A549 (cell line): ENCODE data around the gene BMP7. TPM values are rescaled to one million over a fixed set of nuclear protein-coding genes. Genes with fewer than 3 reads are reported as not detected.

Source experiments
- ATAC-seq, 2 experiments: fragments of 200-7000 bp in 1 of 2; fragments of >200 bp in 1 of 2; cut with Nextera tagmentation in 1 of 2; cut with Tn5 transposase in 1 of 2; 3 replicates each; pipeline versions ENCODE4 v1.8.0 to v1.9.1; 2018 to 2020; ENCODE audit warnings: mild to moderate bottlenecking in 1 of 2, moderate library complexity in 1 of 2
- CTCF ChIA-PET: fragments of 300-600 bp; sonication (Branson Sonifier 250); formaldehyde crosslinking; extraction: SDS; loops from one replicate; lab custom pipeline; 2021; ENCODE audit warnings: antibody characterized with exemption, inconsistent platforms; lab: Yijun Ruan, JAX
- POLR2A ChIA-PET: fragments of 350-600 bp; formaldehyde crosslinking; extraction: SDS; loops from one replicate; lab custom pipeline; 2021; ENCODE audit warnings: antibody characterized with exemption, inconsistent platforms; lab: Yijun Ruan, JAX
- DNase-seq, 2 experiments: peaks; one replicate each; pipeline versions ENCODE4 v3.0.0 to v3.0.0-alpha.2; 2011 to 2016; ENCODE audit warnings: low read depth in 1 of 2, low spot score in 1 of 2
- FAIRE-seq: peaks from 2 replicates; lab custom pipeline; 2011; peaks lifted over from hg19 to GRCh38; lab: Jason Lieb, UNC
- H3K27ac ChIP-seq, 2 experiments: fragments of >200 bp; sonication (Bioruptor Twin); formaldehyde crosslinking; 3 replicates each; pipeline ENCODE4 v1.5.1; 2016 to 2017
- H3K4me1 ChIP-seq: fragments of >200 bp; sonication (Bioruptor Twin); formaldehyde crosslinking; 3 replicates; pipeline ENCODE4 v1.6.1; 2016
- H3K4me2 ChIP-seq: fragments of >200 bp; sonication (Bioruptor Twin); formaldehyde crosslinking; 3 replicates; pipeline ENCODE4 v1.6.1; 2016
- H3K4me3 ChIP-seq: fragments of >200 bp; sonication (Bioruptor Twin); formaldehyde crosslinking; 3 replicates; pipeline ENCODE4 v1.5.1; 2016
- H3K9me3 ChIP-seq: fragments of >200 bp; sonication (Bioruptor Twin); formaldehyde crosslinking; 3 replicates; pipeline ENCODE4 v1.6.1; 2016
- ATOH8 ChIP-seq: fragments of 250-450 bp; sonication (Bioruptor Pico); IDR thresholded peaks from 2 replicates; pipeline ENCODE4 v1.5.0; 2020; ENCODE audit warnings: low read depth, mild to moderate bottlenecking, moderate library complexity
- CBX8 ChIP-seq: fragments of 200-600 bp; sonication (generic); IDR thresholded peaks from 2 replicates; pipeline ENCODE4 v1.6.1; 2016
- CEBPB ChIP-seq, 2 experiments: fragments of >200 bp in 1 of 2; sonication (Bioruptor Twin) in 1 of 2; formaldehyde crosslinking in 1 of 2; IDR thresholded peaks; 2 replicates each; pipeline ENCODE4 v1.6.1; 2012 to 2016
- ELK1 ChIP-seq: fragments of 150-350 bp; IDR thresholded peaks from 2 replicates; pipeline ENCODE4 v1.6.1; 2014; ENCODE audit warnings: low read depth, mild to moderate bottlenecking, low read length
- ESRRA ChIP-seq: fragments of 150-350 bp; IDR thresholded peaks from 2 replicates; pipeline ENCODE4 v1.6.1; 2014; ENCODE audit warnings: mild to moderate bottlenecking, low read length, borderline replicate concordance
- FOSB ChIP-seq: fragments of 250-450 bp; sonication (Bioruptor Pico); IDR thresholded peaks from 2 replicates; pipeline ENCODE4 v1.5.0; 2020; ENCODE audit warnings: mild to moderate bottlenecking, moderate library complexity
- GATA3 ChIP-seq: IDR thresholded peaks from 2 replicates; pipeline ENCODE4 v1.6.1; 2012; ENCODE audit warnings: borderline replicate concordance
- HDAC2 ChIP-seq: fragments of 200-600 bp; sonication (generic); IDR thresholded peaks from 2 replicates; pipeline ENCODE4 v1.6.1; 2016
- HOXB5 ChIP-seq: fragments of 250-450 bp; sonication (Bioruptor Pico); IDR thresholded peaks from 2 replicates; pipeline ENCODE4 v1.5.0; 2020; ENCODE audit warnings: mild to moderate bottlenecking, moderate library complexity
- KDM1A ChIP-seq: fragments of 200-600 bp; sonication (generic); IDR thresholded peaks from 2 replicates; pipeline ENCODE4 v1.6.1; 2016; ENCODE audit warnings: low read depth, mild to moderate bottlenecking
- KDM5A ChIP-seq: fragments of 200-600 bp; sonication (generic); IDR thresholded peaks from 2 replicates; pipeline ENCODE4 v1.6.1; 2016; ENCODE audit warnings: antibody characterized with exemption, mild to moderate bottlenecking
- MAFK ChIP-seq: fragments of 450-650 bp; IDR thresholded peaks from 2 replicates; pipeline ENCODE4 v1.6.1; 2014; ENCODE audit not compliant: partially characterized antibody
- PHF8 ChIP-seq: fragments of 200-600 bp; sonication (generic); IDR thresholded peaks from 2 replicates; pipeline ENCODE4 v1.6.1; 2016; ENCODE audit warnings: low read depth, mild to moderate bottlenecking, antibody characterized with exemption, moderate library complexity, borderline replicate concordance
- POLR2AphosphoS2 ChIP-seq: conservative IDR thresholded peaks from 2 replicates; pipeline ENCODE4 v1.6.1; 2012; ENCODE audit warnings: low read length, improper control_type of control experiment, inconsistent platforms
- RCOR1 ChIP-seq: fragments of 150-350 bp; IDR thresholded peaks from 2 replicates; pipeline ENCODE4 v1.6.1; 2014; ENCODE audit warnings: antibody characterized with exemption, low read length, low read depth
- REST ChIP-seq: fragments of 200-600 bp; sonication (generic); IDR thresholded peaks from 2 replicates; pipeline ENCODE4 v1.6.1; 2016; ENCODE audit warnings: antibody characterized with exemption, mild to moderate bottlenecking, moderate library complexity
- SMC3 ChIP-seq: fragments of >200 bp; sonication (Bioruptor Twin); formaldehyde crosslinking; IDR thresholded peaks from 3 replicates; pipeline ENCODE4 v1.6.1; 2018; ENCODE audit warnings: inconsistent platforms
- ZNF302 ChIP-seq: fragments of 250-450 bp; sonication (Bioruptor Pico); IDR thresholded peaks from 2 replicates; pipeline ENCODE4 v1.9.0; 2021; ENCODE audit warnings: inconsistent platforms, mild to moderate bottlenecking, moderate library complexity
- WGBS: methylation state at CpG from one replicate; pipeline ENCODE4 v1.1.6; 2017; ENCODE audit errors: missing lambda C conversion rate; 5-methylcytosine and 5-hydroxymethylcytosine counted together
- polyA plus RNA-seq, 4 experiments: library from polyadenylated mRNA; depleted of rRNA in 3 of 4; stranded (reverse); fragments of >200 nt; fragmentation: RNase III in 1 of 4; extraction: RNeasy Plus Mini Kit Qiagen cat#74134 plus additional on column Dnase treatment in 1 of 4; gene quantifications; 2 replicates in 3 of 4; 3 replicates in 1 of 4; pipeline ENCODE4 v1.2.3, GENCODE V29; 2011 to 2017
- TF ChIP-seq, protein P1 (sequence below): IDR thresholded peaks from 2 replicates; pipeline ENCODE4 v1.6.1; 2012
- TF ChIP-seq, protein P2 (sequence below): fragments of >200 bp; sonication (Bioruptor Twin); formaldehyde crosslinking; IDR thresholded peaks from 3 replicates; pipeline ENCODE4 v1.6.1; 2016

BMP7 gene
- polyA plus RNA-seq, 2 of the 4 experiments (the other 2 are of a cell fraction) = 0.08 to 0.22 TPM

- 53% methylated on average over 21 of the region's 21 CpGs for WGBS
- ChIA-PET CTCF (interaction anchor here (0.7 to 1.0 kb wide), 2 partner anchors 17 to 169 kb away, joined by 3 read pairs; no protein-coding TSS in a partner anchor), POLR2A (no interaction called here)
These were observed 7.1 kb downstream of the BMP7 start for GRCh38 chr20:57259121-57259937.

More at GRCh38 chr20:57259121-57259937, 7.1 kb downstream of the BMP7 start:
- ATAC-seq (no peak), FAIRE-seq (no peak), DNase-seq (no peak)
- H3K4me1 ChIP-seq = peaks cover 2% of the 10 kb centered on the region; the same call in 1 of the 3 replicates
- H3K4me3 ChIP-seq = no peak overlapping the region
- no peak overlapping the region for H3K4me2 ChIP-seq
- TF ChIP-seq GATA3 (no peak), FOSB (CRISPR knock-in tag) (no peak), ZNF302 (no peak), ELK1 (no peak), ESRRA (no peak), SMC3 (no peak), MAFK (no peak), PHF8 (no peak), HDAC2 (no peak), HOXB5 (CRISPR knock-in tag) (no peak), REST (no peak), POLR2AphosphoS2 (no peak), KDM5A (no peak), CBX8 (no peak), KDM1A (no peak), RCOR1 (no peak), ATOH8 (CRISPR knock-in tag) (no peak), CEBPB (IDR thresholded peaks at IDR 0.05) (no peak)
- TF ChIP-seq, protein P1, sequence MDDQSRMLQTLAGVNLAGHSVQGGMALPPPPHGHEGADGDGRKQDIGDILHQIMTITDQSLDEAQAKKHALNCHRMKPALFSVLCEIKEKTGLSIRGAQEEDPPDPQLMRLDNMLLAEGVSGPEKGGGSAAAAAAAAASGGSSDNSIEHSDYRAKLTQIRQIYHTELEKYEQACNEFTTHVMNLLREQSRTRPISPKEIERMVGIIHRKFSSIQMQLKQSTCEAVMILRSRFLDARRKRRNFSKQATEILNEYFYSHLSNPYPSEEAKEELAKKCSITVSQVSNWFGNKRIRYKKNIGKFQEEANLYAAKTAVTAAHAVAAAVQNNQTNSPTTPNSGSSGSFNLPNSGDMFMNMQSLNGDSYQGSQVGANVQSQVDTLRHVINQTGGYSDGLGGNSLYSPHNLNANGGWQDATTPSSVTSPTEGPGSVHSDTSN = no peak
- TF ChIP-seq, protein P2, sequence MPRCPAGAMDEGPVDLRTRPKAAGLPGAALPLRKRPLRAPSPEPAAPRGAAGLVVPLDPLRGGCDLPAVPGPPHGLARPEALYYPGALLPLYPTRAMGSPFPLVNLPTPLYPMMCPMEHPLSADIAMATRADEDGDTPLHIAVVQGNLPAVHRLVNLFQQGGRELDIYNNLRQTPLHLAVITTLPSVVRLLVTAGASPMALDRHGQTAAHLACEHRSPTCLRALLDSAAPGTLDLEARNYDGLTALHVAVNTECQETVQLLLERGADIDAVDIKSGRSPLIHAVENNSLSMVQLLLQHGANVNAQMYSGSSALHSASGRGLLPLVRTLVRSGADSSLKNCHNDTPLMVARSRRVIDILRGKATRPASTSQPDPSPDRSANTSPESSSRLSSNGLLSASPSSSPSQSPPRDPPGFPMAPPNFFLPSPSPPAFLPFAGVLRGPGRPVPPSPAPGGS = no peak
- no peak overlapping the region for H3K27ac ChIP-seq
- H3K9me3 ChIP-seq = no peaks in the 10 kb centered on the region
